GM13977 (cell line): ENCODE results near the gene NFKBIE.

Source experiments
- DNase-seq: peaks from one replicate; pipeline ENCODE4 v3.0.0; 2012; ENCODE audit warnings: low spot score
- CTCF ChIP-seq: IDR thresholded peaks from 2 replicates; pipeline ENCODE4 v1.5.1; 2012; ENCODE audit warnings: mild to moderate bottlenecking, control low read depth; ENCODE audit not compliant: insufficient read depth; ENCODE audit errors: extremely low read depth, missing control alignments
- in situ Hi-C: fragments of 300-500 bp; cut with MboI; formaldehyde crosslinking; loops from one replicate; pipeline ENCODE4 v1.12.0; 2022; ENCODE audit warnings: low sequenced_read_pairs, low pct_unique_long_range_greater_than_20kb, mixed read lengths, inconsistent platforms; ENCODE audit not compliant: unreplicated experiment

Gene NFKBIE

GRCh38 chr6:44221291-44221960, 43.9 kb downstream of the NFKBIE start:
- in situ Hi-C loops: no loop called here
- peak; percentile 92 for TF ChIP-seq CTCF
- DNase-seq: peak; percentile 86

GRCh38 chr6:44220913-44221290, 44.4 kb downstream of the NFKBIE start:
- no peak for DNase-seq
- no peak for TF ChIP-seq CTCF
- in situ Hi-C loops: no loop called here

GRCh38 chr6:44219815-44220784, 45.3 kb downstream of the NFKBIE start:
- in situ Hi-C loops: no loop called here
- no peak for TF ChIP-seq CTCF

GRCh38 chr6:44219053-44219814, 46.1 kb downstream of the NFKBIE start:
- in situ Hi-C loops: no loop called here
- TF ChIP-seq CTCF: no peak
- DNase-seq: peak; percentile 89

More at GRCh38 chr6:44219815-44220784, 45.3 kb downstream of the NFKBIE start:
- no peak for DNase-seq

GRCh38 chr6:44217332-44218143, 47.8 kb downstream of the NFKBIE start:
- in situ Hi-C loops: no loop called here
- peak; percentile 11 for DNase-seq

More at GRCh38 chr6:44217332-44218143, 47.8 kb downstream of the NFKBIE start:
- no peak for TF ChIP-seq CTCF
